Panc1 (cell line): ENCODE results near the gene ITSN2. TPM values are rescaled to one million over a fixed set of nuclear protein-coding genes. Genes with fewer than 3 reads are reported as not detected.

Experiments used
- ATAC-seq: fragments of 200-7000 bp; cut with Tn5 transposase; 2 replicates; pipeline ENCODE4 v1.9.1; 2020; ENCODE audit warnings: mild to moderate bottlenecking, moderate library complexity
- BruUV-seq: library from RNA; stranded (reverse); fragments of 400-500 nt; replicated peaks from 2 replicates; lab custom pipeline; 2021; lab: Mats Ljungman, UMichigan
- CTCF ChIA-PET: fragments of 300-600 bp; sonication (Branson Sonifier 250); formaldehyde crosslinking; loops from one replicate; lab custom pipeline; 2022; ENCODE audit warnings: antibody characterized with exemption; lab: Charles Lee
- POLR2A ChIA-PET: fragments of 300-600 bp; sonication (Branson Sonifier 250); formaldehyde crosslinking; loops from one replicate; lab custom pipeline; 2022; ENCODE audit warnings: antibody characterized with exemption; lab: Charles Lee
- DNase-seq: peaks from one replicate; pipeline ENCODE4 v3.0.0-alpha.2; 2010; ENCODE audit warnings: low read depth, low spot score
- H3K27ac ChIP-seq: 2 replicates; pipeline ENCODE4 v1.5.1; 2011; ENCODE audit warnings: mild to moderate bottlenecking, low read length, inconsistent platforms
- H3K27me3 ChIP-seq: fragments of 200-500 bp; sonication (Bioruptor generic); 2 replicates; pipeline ENCODE4 v1.6.0; 2014; ENCODE audit warnings: low read length, inconsistent platforms; ENCODE audit not compliant: control insufficient read depth, insufficient read depth
- H3K36me3 ChIP-seq: fragments of 200-500 bp; sonication (Bioruptor generic); 2 replicates; pipeline ENCODE4 v1.5.1; 2014; ENCODE audit warnings: inconsistent platforms, mild to moderate bottlenecking, low read length, moderate library complexity; ENCODE audit not compliant: control insufficient read depth, insufficient read depth
- H3K4me1 ChIP-seq: 2 replicates; pipeline ENCODE4 v1.5.1; 2011; ENCODE audit warnings: inconsistent platforms, mild to moderate bottlenecking, low read length, moderate library complexity; ENCODE audit not compliant: control insufficient read depth, insufficient read depth
- H3K4me3 ChIP-seq, 2 experiments: 2 replicates each; pipeline ENCODE4 v1.5.1; 2011 to 2012; ENCODE audit warnings: low read depth in 2 of 2, low read length in 2 of 2, mild to moderate bottlenecking in 2 of 2, inconsistent platforms in 1 of 2, moderate library complexity in 1 of 2
- H3K9me3 ChIP-seq: fragments of 200-500 bp; sonication (Bioruptor generic); 2 replicates; pipeline ENCODE4 v1.5.1; 2014; ENCODE audit warnings: low read depth, mild to moderate bottlenecking, inconsistent platforms, low read length, moderate library complexity; ENCODE audit not compliant: control insufficient read depth, insufficient read depth
- CTCF ChIP-seq: fragments of 450-650 bp; IDR thresholded peaks from 2 replicates; pipeline ENCODE4 v1.5.1; 2017; ENCODE audit warnings: mild to moderate bottlenecking
- POLR2AphosphoS5 ChIP-seq: IDR thresholded peaks from 2 replicates; pipeline ENCODE4 v1.6.1; 2012; ENCODE audit warnings: mild to moderate bottlenecking, low read depth, low read length, moderate library complexity
- REST ChIP-seq, 2 experiments: IDR thresholded peaks; 2 replicates each; pipeline ENCODE4 v1.6.1; 2011 to 2012; ENCODE audit warnings: low read depth in 2 of 2, control low read depth in 1 of 2, low read length in 1 of 2, mild to moderate bottlenecking in 1 of 2, moderate library complexity in 1 of 2; ENCODE audit not compliant: insufficient read depth in 1 of 2
- SIN3A ChIP-seq: IDR thresholded peaks from 2 replicates; pipeline ENCODE4 v1.6.1; 2012; ENCODE audit warnings: low read depth, mild to moderate bottlenecking, low read length, moderate library complexity, borderline replicate concordance; ENCODE audit not compliant: insufficient read depth
- TCF7L2 ChIP-seq: IDR thresholded peaks from 2 replicates; pipeline ENCODE4 v1.6.1; 2011; ENCODE audit warnings: mild to moderate bottlenecking, low read depth, low read length, inconsistent platforms
- in situ Hi-C: cut with HindIII; loops from 2 replicates; pipeline ENCODE4 v1.10.0; 2016; ENCODE audit warnings: low sequenced_read_pairs, low pct_unique_long_range_greater_than_20kb
- intact Hi-C: fragments of 100-400 bp; cut with micrococcal nuclease; formaldehyde crosslinking; loops from one replicate; pipeline ENCODE4 v1.10.0; 2022; ENCODE audit not compliant: unreplicated experiment
- total RNA-seq: library from RNA; stranded (reverse); gene quantifications from one replicate; pipeline ENCODE4 v1.2.1, GENCODE V29; 2021; ENCODE audit not compliant: unreplicated experiment

Gene ITSN2
- total RNA-seq, 1 experiment from 2014 or later: 57.7 TPM

GRCh38 chr2:24276349-24276899, 83.9 kb downstream of the ITSN2 start:
- in situ Hi-C loops: no loop called here
- ChIA-PET POLR2A (no interaction called here), CTCF (no interaction called here)

GRCh38 chr2:24274809-24275208, 85.5 kb downstream of the ITSN2 start:
- H3K9me3 ChIP-seq: no peaks in the 10 kb centered on the region
- DNase-seq: no peak
- no peaks in the 10 kb centered on the region for H3K27me3 ChIP-seq
- ATAC-seq: no peak
- H3K4me3 ChIP-seq: no peak overlapping the region
- ChIA-PET CTCF (no interaction called here), POLR2A (no interaction called here)
- H3K36me3 ChIP-seq: peaks cover 29% of the 10 kb centered on the region
- no TSS peak for BruUV-seq
- intact Hi-C loops (no loop called here), in situ Hi-C loops (no loop called here)
- no peaks in the 10 kb centered on the region for H3K4me1 ChIP-seq
- TF ChIP-seq CTCF (no peak), POLR2AphosphoS5 (no peak), SIN3A (no peak), REST (IDR thresholded peaks at IDR 0.05; ENCODE audit: insufficient read depth in 1 of 2, low read depth in 2 of 2, low read length in 1 of 2) (no peak), TCF7L2 (no peak)
- no peak overlapping the region for H3K27ac ChIP-seq

More at GRCh38 chr2:24276349-24276899, 83.9 kb downstream of the ITSN2 start:
- H3K27ac ChIP-seq: no peak overlapping the region
- H3K9me3 ChIP-seq: no peaks in the 10 kb centered on the region
- H3K4me3 ChIP-seq: no peak overlapping the region
- TF ChIP-seq SIN3A (no peak), POLR2AphosphoS5 (no peak), CTCF (no peak), TCF7L2 (no peak)
- H3K36me3 ChIP-seq: peaks cover 18% of the 10 kb centered on the region
- intact Hi-C loops: no loop called here
- H3K4me1 ChIP-seq: no peaks in the 10 kb centered on the region
- no peak for ATAC-seq
- BruUV-seq: no TSS peak
- H3K27me3 ChIP-seq: no peaks in the 10 kb centered on the region
- DNase-seq: no peak
